ENCODE results near the gene FMN1. TPM values are rescaled to one million over a fixed set of nuclear protein-coding genes. Genes with fewer than 3 reads are reported as not detected.

Gene FMN1
- total RNA-seq, 1 donor from 2014 or later = 20.1 TPM

DNA sequence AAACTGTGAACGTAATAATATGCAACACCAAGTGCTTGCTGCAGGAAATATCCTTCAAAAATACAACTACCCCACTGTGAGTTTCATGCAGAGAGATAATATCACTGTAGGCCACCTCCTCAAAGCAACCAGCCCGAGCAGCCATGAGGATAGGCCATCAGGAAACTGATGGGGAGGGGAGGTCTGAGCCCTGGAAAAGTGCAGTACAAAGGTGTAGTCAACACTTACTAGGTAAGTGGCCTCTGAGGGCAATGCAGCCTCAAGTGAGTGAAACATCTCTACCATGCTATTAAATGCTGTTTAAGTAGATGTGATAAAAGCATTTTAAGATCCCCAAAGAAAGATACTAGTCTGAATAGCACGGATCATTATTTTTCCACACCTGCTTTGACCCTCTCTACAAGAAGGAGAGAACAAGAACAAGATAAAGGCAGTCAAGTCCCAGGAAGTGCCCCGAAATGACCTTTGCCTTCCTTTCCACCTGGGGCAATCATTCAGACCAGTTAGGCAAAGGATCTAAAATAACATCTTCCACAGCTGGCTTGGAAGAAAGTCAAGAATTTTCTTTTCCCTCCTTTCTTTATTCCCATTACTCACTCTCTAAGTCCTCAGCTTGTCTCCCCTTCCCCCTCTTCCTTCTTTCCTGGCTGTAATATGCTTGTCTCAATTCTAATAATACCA, 62.8 kb downstream of the FMN1 start:
- DNase-seq (ENCODE audit: extremely low spot score in 2 of 2) = no peak
- intact Hi-C loops (cut with DNase I) = no loop called here
- Histone ChIP-seq H3K27me3 (no peaks in the 10 kb centered on the region), H3K4me1 (peaks cover 16% of the 10 kb centered on the region), H3K36me3 (no peaks in the 10 kb centered on the region), H3K4me3 (no peak overlapping the region), H3K9me3 (no peaks in the 10 kb centered on the region), H3K27ac (no peak overlapping the region)
- TF ChIP-seq POLR2AphosphoS5 (IDR thresholded peaks at IDR 0.05; ENCODE audit: insufficient read depth in 1 of 2, low read depth in 1 of 2) (no peak), POLR2A (IDR thresholded peaks at IDR 0.05) (no peak)
- TF ChIP-seq, protein P1, sequence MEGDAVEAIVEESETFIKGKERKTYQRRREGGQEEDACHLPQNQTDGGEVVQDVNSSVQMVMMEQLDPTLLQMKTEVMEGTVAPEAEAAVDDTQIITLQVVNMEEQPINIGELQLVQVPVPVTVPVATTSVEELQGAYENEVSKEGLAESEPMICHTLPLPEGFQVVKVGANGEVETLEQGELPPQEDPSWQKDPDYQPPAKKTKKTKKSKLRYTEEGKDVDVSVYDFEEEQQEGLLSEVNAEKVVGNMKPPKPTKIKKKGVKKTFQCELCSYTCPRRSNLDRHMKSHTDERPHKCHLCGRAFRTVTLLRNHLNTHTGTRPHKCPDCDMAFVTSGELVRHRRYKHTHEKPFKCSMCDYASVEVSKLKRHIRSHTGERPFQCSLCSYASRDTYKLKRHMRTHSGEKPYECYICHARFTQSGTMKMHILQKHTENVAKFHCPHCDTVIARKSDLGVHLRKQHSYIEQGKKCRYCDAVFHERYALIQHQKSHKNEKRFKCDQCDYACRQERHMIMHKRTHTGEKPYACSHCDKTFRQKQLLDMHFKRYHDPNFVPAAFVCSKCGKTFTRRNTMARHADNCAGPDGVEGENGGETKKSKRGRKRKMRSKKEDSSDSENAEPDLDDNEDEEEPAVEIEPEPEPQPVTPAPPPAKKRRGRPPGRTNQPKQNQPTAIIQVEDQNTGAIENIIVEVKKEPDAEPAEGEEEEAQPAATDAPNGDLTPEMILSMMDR (IDR thresholded peaks at IDR 0.05) = no peak

DNA sequence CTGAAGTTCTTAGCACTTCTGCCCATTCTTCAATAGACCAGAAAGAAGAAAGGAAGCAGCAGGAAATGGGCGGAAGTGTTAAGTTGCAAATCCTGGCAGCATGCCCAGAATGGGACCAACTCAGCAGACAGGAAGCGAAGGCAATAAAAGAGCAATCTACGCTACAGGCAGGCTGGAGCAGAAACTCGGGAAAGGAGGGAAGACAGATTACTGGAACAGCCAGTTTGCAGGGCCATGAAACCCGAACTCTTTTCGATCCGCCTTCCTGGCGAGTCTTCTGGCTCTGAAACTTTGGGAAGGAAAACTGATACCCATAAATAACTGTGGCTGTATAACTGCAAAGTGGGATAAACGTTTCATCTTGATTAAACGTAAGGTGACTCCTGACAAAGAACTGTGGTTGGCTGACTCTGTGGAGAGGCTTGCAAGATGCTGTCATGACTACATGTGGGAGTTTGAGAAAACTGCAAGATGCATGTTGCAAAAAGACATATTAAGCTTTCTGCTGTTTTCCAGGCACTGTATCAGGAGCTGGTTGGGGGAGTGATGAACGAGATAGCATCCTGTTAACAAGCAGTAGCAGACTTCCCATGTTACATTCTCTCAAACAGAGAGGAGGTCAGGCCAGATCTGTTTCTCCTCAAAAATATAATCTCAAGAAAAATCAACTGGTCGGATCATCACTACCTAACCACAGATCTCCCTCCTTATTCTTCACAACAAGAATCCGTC, 67.8 kb downstream of the FMN1 start:
- no peak for DNase-seq (ENCODE audit: extremely low spot score in 2 of 2)
- no peak overlapping the region for H3K27ac ChIP-seq
- intact Hi-C loops (cut with DNase I) = no loop called here
- no peaks in the 10 kb centered on the region for H3K9me3 ChIP-seq
- TF ChIP-seq POLR2AphosphoS5 (IDR thresholded peaks at IDR 0.05; ENCODE audit: insufficient read depth in 1 of 2, low read depth in 1 of 2) = no peak
- TF ChIP-seq, protein P1 (IDR thresholded peaks at IDR 0.05) = no peak
- no peak for TF ChIP-seq POLR2A (IDR thresholded peaks at IDR 0.05)
- H3K4me1 ChIP-seq = peaks cover 17% of the 10 kb centered on the region
- H3K4me3 ChIP-seq = no peak overlapping the region
- no peaks in the 10 kb centered on the region for H3K27me3 ChIP-seq
- H3K36me3 ChIP-seq = no peaks in the 10 kb centered on the region

DNA sequence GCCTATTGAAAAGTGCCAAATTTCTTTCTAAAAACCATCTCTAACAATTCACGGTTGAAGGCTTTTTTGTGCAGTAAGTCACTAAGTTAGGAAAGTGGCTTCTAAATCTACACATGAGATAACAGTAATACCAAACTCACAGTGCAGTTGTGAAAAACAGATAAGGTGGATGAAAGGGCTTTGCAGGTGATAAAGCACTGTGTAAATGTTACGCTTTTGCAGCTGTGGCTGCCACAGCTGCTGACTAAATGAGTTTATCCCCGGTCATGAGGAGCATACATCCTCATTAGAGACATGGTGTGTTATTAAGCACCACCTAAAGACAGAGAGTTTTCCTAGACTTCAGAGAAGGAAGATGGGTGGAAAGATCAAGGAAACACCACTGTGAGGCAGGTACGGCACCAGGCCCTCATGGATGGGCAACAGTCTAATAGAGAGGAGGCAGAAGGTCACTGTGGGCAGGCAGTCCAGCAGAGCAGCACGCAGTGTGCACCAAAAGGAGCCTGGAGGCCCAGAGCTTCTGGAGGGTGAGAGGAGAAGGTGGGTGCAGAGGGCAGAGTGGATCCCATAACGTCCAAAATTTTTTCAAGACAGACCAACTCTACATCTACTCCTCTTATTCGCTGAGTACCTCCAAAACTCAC, 68.5 kb downstream of the FMN1 start:
- DNase-seq (ENCODE audit: extremely low spot score in 2 of 2) = no peak
- intact Hi-C loops (cut with DNase I) = no loop called here
- H3K27ac ChIP-seq = no peak overlapping the region
- no peak overlapping the region for H3K4me3 ChIP-seq
- peaks cover 17% of the 10 kb centered on the region for H3K4me1 ChIP-seq
- no peaks in the 10 kb centered on the region for H3K9me3 ChIP-seq
- no peaks in the 10 kb centered on the region for H3K27me3 ChIP-seq
- TF ChIP-seq POLR2AphosphoS5 (IDR thresholded peaks at IDR 0.05; ENCODE audit: insufficient read depth in 1 of 2, low read depth in 1 of 2) (no peak), POLR2A (IDR thresholded peaks at IDR 0.05) (no peak)
- TF ChIP-seq, protein P1 (IDR thresholded peaks at IDR 0.05) = no peak
- no peaks in the 10 kb centered on the region for H3K36me3 ChIP-seq

DNA sequence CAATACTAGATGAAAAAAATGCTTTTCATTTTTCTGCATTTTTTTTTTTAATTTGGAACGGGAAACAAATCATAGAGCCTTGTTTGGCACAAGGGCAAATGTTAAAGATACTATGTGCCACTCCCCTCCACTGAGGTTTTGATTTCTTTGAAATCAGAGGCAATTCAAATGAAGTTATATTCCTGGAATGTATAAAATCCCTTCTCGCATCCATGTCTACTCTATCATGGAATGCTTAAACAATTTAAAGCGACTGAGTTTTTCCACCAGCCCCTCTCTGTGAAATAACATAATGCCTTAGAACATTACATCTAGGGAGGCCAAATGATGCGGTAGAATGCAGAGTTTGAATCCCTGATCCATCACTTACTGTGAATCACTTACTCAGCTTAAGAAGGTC, 69.7 kb downstream of the FMN1 start:
- Histone ChIP-seq H3K27me3 (no peaks in the 10 kb centered on the region), H3K27ac (no peak overlapping the region), H3K36me3 (no peaks in the 10 kb centered on the region), H3K4me3 (no peak overlapping the region), H3K4me1 (peaks cover 17% of the 10 kb centered on the region), H3K9me3 (no peaks in the 10 kb centered on the region)
- intact Hi-C loops (cut with DNase I) = no loop called here
- TF ChIP-seq POLR2AphosphoS5 (IDR thresholded peaks at IDR 0.05; ENCODE audit: insufficient read depth in 1 of 2, low read depth in 1 of 2) = no peak
- no peak for TF ChIP-seq POLR2A (IDR thresholded peaks at IDR 0.05)
- TF ChIP-seq, protein P1 (IDR thresholded peaks at IDR 0.05) = no peak
- no peak for DNase-seq (ENCODE audit: extremely low spot score in 2 of 2)

Measured in vagina (tissue), 2 donors.